Measurements from ENCODE around the gene MEGF10. TPM values are rescaled to one million over a fixed set of nuclear protein-coding genes. Genes with fewer than 3 reads are reported as not detected.

MEGF10 gene
- total RNA-seq, 1 donor from 2014 or later = 0.69 TPM

GRCh38 chr5:127423173-127423798 is 132.7 kb downstream of the MEGF10 start:
- peaks cover 3% of the 10 kb centered on the region for H3K9me3 Mint-ChIP-seq (ENCODE audit: unreplicated experiment)
- peaks cover 6% of the 10 kb centered on the region for H3K27me3 Mint-ChIP-seq (ENCODE audit: unreplicated experiment)
- no peak overlapping the region for H3K27ac Mint-ChIP-seq (ENCODE audit: unreplicated experiment)
- no peak overlapping the region for H3K4me3 Mint-ChIP-seq (ENCODE audit: unreplicated experiment)
- H3K4me1 Mint-ChIP-seq (ENCODE audit: low read depth, unreplicated experiment) = peaks cover 10% of the 10 kb centered on the region
- TF ChIP-seq, protein P1, sequence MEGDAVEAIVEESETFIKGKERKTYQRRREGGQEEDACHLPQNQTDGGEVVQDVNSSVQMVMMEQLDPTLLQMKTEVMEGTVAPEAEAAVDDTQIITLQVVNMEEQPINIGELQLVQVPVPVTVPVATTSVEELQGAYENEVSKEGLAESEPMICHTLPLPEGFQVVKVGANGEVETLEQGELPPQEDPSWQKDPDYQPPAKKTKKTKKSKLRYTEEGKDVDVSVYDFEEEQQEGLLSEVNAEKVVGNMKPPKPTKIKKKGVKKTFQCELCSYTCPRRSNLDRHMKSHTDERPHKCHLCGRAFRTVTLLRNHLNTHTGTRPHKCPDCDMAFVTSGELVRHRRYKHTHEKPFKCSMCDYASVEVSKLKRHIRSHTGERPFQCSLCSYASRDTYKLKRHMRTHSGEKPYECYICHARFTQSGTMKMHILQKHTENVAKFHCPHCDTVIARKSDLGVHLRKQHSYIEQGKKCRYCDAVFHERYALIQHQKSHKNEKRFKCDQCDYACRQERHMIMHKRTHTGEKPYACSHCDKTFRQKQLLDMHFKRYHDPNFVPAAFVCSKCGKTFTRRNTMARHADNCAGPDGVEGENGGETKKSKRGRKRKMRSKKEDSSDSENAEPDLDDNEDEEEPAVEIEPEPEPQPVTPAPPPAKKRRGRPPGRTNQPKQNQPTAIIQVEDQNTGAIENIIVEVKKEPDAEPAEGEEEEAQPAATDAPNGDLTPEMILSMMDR (IDR thresholded peaks at IDR 0.05; ENCODE audit: partially characterized antibody, unreplicated experiment) = no peak
- no peaks in the 10 kb centered on the region for H3K36me3 Mint-ChIP-seq (ENCODE audit: unreplicated experiment)
- no peak for DNase-seq

DNA sequence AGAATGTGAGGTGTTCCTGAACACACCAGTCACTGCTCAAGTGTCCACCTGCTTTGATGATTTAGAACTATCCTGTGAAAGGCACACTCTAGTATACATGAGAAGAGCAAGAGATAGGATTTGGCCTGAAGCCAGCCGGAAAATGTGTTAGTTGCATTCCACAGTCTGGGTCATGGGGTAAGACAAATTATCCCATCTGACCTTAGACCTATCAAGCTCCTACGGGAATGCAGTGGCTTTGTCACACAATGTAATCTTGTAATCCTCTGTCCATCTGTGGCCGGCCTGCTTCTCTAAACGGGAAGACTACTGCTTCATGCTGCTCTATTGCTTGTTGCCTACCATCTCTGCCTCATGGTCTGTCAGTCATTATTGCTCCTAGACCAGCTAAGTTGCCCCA is 134.4 kb downstream of the MEGF10 start:
- TF ChIP-seq, protein P1 (IDR thresholded peaks at IDR 0.05; ENCODE audit: partially characterized antibody, unreplicated experiment) = no peak
- peak overlapping the region; percentile 75 for H3K27ac Mint-ChIP-seq (ENCODE audit: unreplicated experiment)
- H3K4me1 Mint-ChIP-seq (ENCODE audit: low read depth, unreplicated experiment) = peaks cover 10% of the 10 kb centered on the region
- H3K27me3 Mint-ChIP-seq (ENCODE audit: unreplicated experiment) = peaks cover 3% of the 10 kb centered on the region
- H3K9me3 Mint-ChIP-seq (ENCODE audit: unreplicated experiment) = peaks cover 3% of the 10 kb centered on the region
- no peak overlapping the region for H3K4me3 Mint-ChIP-seq (ENCODE audit: unreplicated experiment)
- peak; percentile 49 for DNase-seq
- no peaks in the 10 kb centered on the region for H3K36me3 Mint-ChIP-seq (ENCODE audit: unreplicated experiment)

DNA sequence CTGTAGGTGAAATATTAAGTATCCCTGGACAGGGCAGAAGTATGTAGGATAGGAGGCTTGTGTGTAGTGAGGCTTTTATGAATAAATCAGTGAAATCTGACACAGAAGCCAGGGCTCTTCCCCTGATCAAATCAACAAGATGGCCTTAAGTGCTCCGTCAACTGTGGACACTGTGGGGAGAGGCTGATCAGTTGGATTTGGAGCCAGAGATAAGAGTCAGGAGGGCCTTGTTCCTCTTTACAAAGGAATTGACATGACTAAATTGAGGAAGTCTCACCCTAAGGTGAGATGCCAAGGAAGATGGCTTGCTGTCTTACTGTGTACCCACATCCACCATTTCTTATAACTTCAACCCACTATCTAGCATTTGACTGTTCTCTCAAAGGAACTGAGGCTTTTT is 135.3 kb downstream of the MEGF10 start:
- H3K36me3 Mint-ChIP-seq (ENCODE audit: unreplicated experiment) = no peaks in the 10 kb centered on the region

DNA sequence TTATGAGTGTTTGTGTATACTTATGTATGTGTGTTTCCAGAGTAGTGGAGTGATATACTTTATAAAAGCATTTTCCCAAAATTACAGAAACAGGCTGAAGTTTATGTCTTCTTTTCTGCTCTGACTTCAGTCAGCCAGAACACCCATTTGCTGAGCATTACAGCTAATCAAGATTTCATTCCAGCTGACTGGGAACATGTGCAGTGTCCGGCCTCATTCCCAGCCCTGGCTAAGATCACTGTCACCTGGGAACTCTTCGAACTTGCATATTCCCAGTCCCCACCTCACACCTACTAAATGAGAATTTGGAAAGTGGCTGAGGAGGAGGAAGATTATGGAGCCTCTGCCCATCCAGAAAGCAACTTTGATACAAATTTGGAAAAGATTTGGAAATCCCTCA is 136.1 kb downstream of the MEGF10 start:
- DNase-seq = no peak
- H3K27ac Mint-ChIP-seq (ENCODE audit: unreplicated experiment) = no peak overlapping the region
- H3K4me1 Mint-ChIP-seq (ENCODE audit: low read depth, unreplicated experiment) = peaks cover 10% of the 10 kb centered on the region
- TF ChIP-seq, protein P1 (IDR thresholded peaks at IDR 0.05; ENCODE audit: partially characterized antibody, unreplicated experiment) = no peak
- H3K4me3 Mint-ChIP-seq (ENCODE audit: unreplicated experiment) = no peak overlapping the region
- H3K36me3 Mint-ChIP-seq (ENCODE audit: unreplicated experiment) = no peaks in the 10 kb centered on the region
- H3K27me3 Mint-ChIP-seq (ENCODE audit: unreplicated experiment) = peaks cover 3% of the 10 kb centered on the region
- peaks cover 3% of the 10 kb centered on the region for H3K9me3 Mint-ChIP-seq (ENCODE audit: unreplicated experiment)

More for the DNA sequence above, 135.3 kb downstream of the MEGF10 start:
- DNase-seq = no peak
- peaks cover 3% of the 10 kb centered on the region for H3K27me3 Mint-ChIP-seq (ENCODE audit: unreplicated experiment)
- H3K4me1 Mint-ChIP-seq (ENCODE audit: low read depth, unreplicated experiment) = peaks cover 10% of the 10 kb centered on the region
- peaks cover 3% of the 10 kb centered on the region for H3K9me3 Mint-ChIP-seq (ENCODE audit: unreplicated experiment)
- H3K27ac Mint-ChIP-seq (ENCODE audit: unreplicated experiment) = no peak overlapping the region
- H3K4me3 Mint-ChIP-seq (ENCODE audit: unreplicated experiment) = peak overlapping the region; percentile 2
- TF ChIP-seq, protein P1 (IDR thresholded peaks at IDR 0.05; ENCODE audit: partially characterized antibody, unreplicated experiment) = no peak

GRCh38 chr5:127428276-127428675 is 137.7 kb downstream of the MEGF10 start:
- Mint-ChIP-seq H3K27ac (ENCODE audit: unreplicated experiment) (no peak overlapping the region), H3K27me3 (ENCODE audit: unreplicated experiment) (peaks cover 3% of the 10 kb centered on the region)
- TF ChIP-seq, protein P1 (IDR thresholded peaks at IDR 0.05; ENCODE audit: partially characterized antibody, unreplicated experiment) = no peak

More at GRCh38 chr5:127428276-127428675, 137.7 kb downstream of the MEGF10 start:
- peaks cover 3% of the 10 kb centered on the region for H3K9me3 Mint-ChIP-seq (ENCODE audit: unreplicated experiment)
- H3K4me1 Mint-ChIP-seq (ENCODE audit: low read depth, unreplicated experiment) = peaks cover 10% of the 10 kb centered on the region
- no peak for DNase-seq
- H3K36me3 Mint-ChIP-seq (ENCODE audit: unreplicated experiment) = no peaks in the 10 kb centered on the region
- no peak overlapping the region for H3K4me3 Mint-ChIP-seq (ENCODE audit: unreplicated experiment)

Data from glutamatergic neuron (in vitro differentiated cells).